Keratinocyte (primary cell): ENCODE measurements around the gene MEX3B. TPM values are rescaled to one million over a fixed set of nuclear protein-coding genes. Genes with fewer than 3 reads are reported as not detected.
"Not testable (repeated sequence)": the region's sequence is repeated elsewhere in the genome, so short reads cannot be mapped to it uniquely, and the experiment has no call there.

Experiments used
- DNase-seq: peaks from one replicate; pipeline ENCODE4 v3.0.0-alpha.2; 2011; ENCODE audit warnings: low read depth, missing footprints, low spot score
- FAIRE-seq: peaks from 2 replicates; lab custom pipeline; 2011; peaks lifted over from hg19 to GRCh38; lab: Jason Lieb, UNC
- H2AFZ ChIP-seq: 2 replicates; pipeline ENCODE4 v1.6.0; 2012; ENCODE audit warnings: low read length, control low read depth, inconsistent platforms; ENCODE audit not compliant: control insufficient read depth
- H3K27ac ChIP-seq: 2 replicates; pipeline ENCODE4 v1.5.1; 2011; ENCODE audit warnings: low read length; ENCODE audit not compliant: control insufficient read depth, insufficient read depth
- H3K27me3 ChIP-seq: 3 replicates; pipeline ENCODE4 v1.6.0; 2011; ENCODE audit warnings: low read length; ENCODE audit not compliant: control insufficient read depth, insufficient read depth; ENCODE audit errors: extremely low read depth
- H3K36me3 ChIP-seq, 2 experiments: 2 replicates in 1 of 2; 3 replicates in 1 of 2; pipeline ENCODE4 v1.5.1; 2011; ENCODE audit warnings: low read length in 2 of 2, mild to moderate bottlenecking in 1 of 2; ENCODE audit not compliant: control insufficient read depth in 2 of 2, insufficient read depth in 2 of 2; ENCODE audit errors: extremely low read depth in 1 of 2
- H3K4me1 ChIP-seq: 3 replicates; pipeline ENCODE4 v1.5.1; 2011; ENCODE audit warnings: low read length; ENCODE audit not compliant: control insufficient read depth, insufficient read depth; ENCODE audit errors: extremely low read depth
- H3K4me2 ChIP-seq: 3 replicates; pipeline ENCODE4 v1.6.0; 2011; ENCODE audit warnings: low read depth, low read length; ENCODE audit not compliant: control insufficient read depth, insufficient read depth; ENCODE audit errors: extremely low read depth
- H3K4me3 ChIP-seq, 3 experiments: fragments of 200-600 bp in 1 of 3; sonication (generic) in 1 of 3; 2 replicates in 2 of 3; 3 replicates in 1 of 3; pipeline ENCODE4 v1.5.1; 2011 to 2016; ENCODE audit warnings: low read length in 3 of 3, mild to moderate bottlenecking in 3 of 3, control low read depth in 2 of 3, inconsistent platforms in 1 of 3, low read depth in 1 of 3, mixed read lengths in 1 of 3, mixed run types in 1 of 3, moderate library complexity in 1 of 3; ENCODE audit not compliant: control insufficient read depth in 2 of 3, insufficient read depth in 2 of 3; ENCODE audit errors: extremely low read depth in 1 of 3
- H3K79me2 ChIP-seq: 2 replicates; pipeline ENCODE4 v1.6.0; 2012; ENCODE audit warnings: low read length; ENCODE audit not compliant: control insufficient read depth, insufficient read depth
- H3K9ac ChIP-seq: 3 replicates; pipeline ENCODE4 v1.6.0; 2011; ENCODE audit warnings: low read length; ENCODE audit not compliant: control insufficient read depth, insufficient read depth; ENCODE audit errors: extremely low read depth
- H3K9me1 ChIP-seq: 3 replicates; pipeline ENCODE4 v1.6.0; 2011; ENCODE audit warnings: low read length; ENCODE audit not compliant: control insufficient read depth, insufficient read depth; ENCODE audit errors: extremely low read depth
- H3K9me3 ChIP-seq: 2 replicates; pipeline ENCODE4 v1.5.1; 2012; ENCODE audit warnings: low read depth, low read length; ENCODE audit not compliant: control insufficient read depth
- H4K20me1 ChIP-seq: 3 replicates; pipeline ENCODE4 v1.6.0; 2011; ENCODE audit warnings: low read length; ENCODE audit not compliant: control insufficient read depth, insufficient read depth; ENCODE audit errors: extremely low read depth
- CTCF ChIP-seq, 3 experiments: IDR thresholded peaks in 1 of 3; conservative IDR thresholded peaks in 1 of 3; optimal IDR thresholded peaks in 1 of 3; 2 replicates in 2 of 3; 3 replicates in 1 of 3; pipeline versions ENCODE3 to v1.5.1; 2011; ENCODE audit warnings: low read length in 3 of 3, mild to moderate bottlenecking in 3 of 3, moderate library complexity in 2 of 3, control low read depth in 1 of 3, inconsistent platforms in 1 of 3; ENCODE audit not compliant: insufficient read depth in 2 of 3; ENCODE audit errors: extremely low read depth in 1 of 3
- EZH2 ChIP-seq: IDR thresholded peaks from one replicate; pipeline ENCODE4 v1.6.1; 2012; ENCODE audit warnings: inconsistent platforms, mild to moderate bottlenecking, low read length, moderate library complexity
- dilution Hi-C: fragments of 300-500 bp; cut with MboI; formaldehyde crosslinking; loops from one replicate; pipeline ENCODE4 v1.7.0; 2020; ENCODE audit warnings: low sequenced_read_pairs; ENCODE audit not compliant: extremely low pct_ligation_motif_present
- polyA plus RNA-seq, 5 experiments: library from polyadenylated mRNA; depleted of rRNA in 3 of 5; stranded (reverse) in 3 of 5; stranded (forward) in 1 of 5; unstranded in 1 of 5; fragments of >200 nt; gene quantifications; 1 replicate in 1 of 5; 2 replicates in 3 of 5; 3 replicates in 1 of 5; pipeline versions ENCODE4 v1.2.1 to v1.2.3, GENCODE V29; 2011 to 2012; ENCODE audit warnings: missing spikeins in 2 of 5, low read depth in 1 of 5, low replicate concordance in 1 of 5

The MEX3B gene
- polyA plus RNA-seq, 1 donor (not counting 4 experiments of a cell fraction or from before 2014, with no cell fraction given) = 0.16 TPM

DNA sequence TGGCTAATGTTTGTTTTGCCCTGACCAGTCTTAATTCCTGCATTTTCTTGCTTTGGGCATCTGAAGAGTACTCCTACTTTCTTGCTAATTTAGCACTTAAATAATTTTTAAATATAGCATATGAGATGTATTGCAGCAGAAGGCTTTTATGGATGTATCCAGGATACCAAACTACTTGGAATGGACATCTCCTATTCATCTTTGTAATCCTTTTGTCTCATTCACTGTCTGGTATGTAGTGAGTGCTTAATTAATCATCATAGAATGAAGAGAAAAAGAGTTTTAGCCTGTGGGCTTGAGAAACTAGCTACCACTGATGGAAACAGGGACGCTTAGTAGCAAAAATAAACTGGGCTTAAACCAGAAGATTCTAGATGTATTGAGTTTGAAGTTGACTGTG, 40.6 kb downstream of the MEX3B start:
- H3K9me1 ChIP-seq = no peaks in the 10 kb centered on the region
- H3K36me3 ChIP-seq = no peaks in the 10 kb centered on the region
- no peak overlapping the region for H2AFZ ChIP-seq
- no peak for TF ChIP-seq EZH2
- no peak for TF ChIP-seq CTCF (optimal IDR thresholded peaks at IDR 0.05 in 1 of 3, IDR thresholded peaks at IDR 0.05 in 1 of 3, conservative IDR thresholded peaks at IDR 0.05 in 1 of 3; ENCODE audit: extremely low read depth in 1 of 3, insufficient read depth in 2 of 3, low read length in 3 of 3)
- H3K79me2 ChIP-seq = no peaks in the 10 kb centered on the region
- no peak overlapping the region for H3K27ac ChIP-seq
- dilution Hi-C loops = no loop called here
- no peaks in the 10 kb centered on the region for H3K27me3 ChIP-seq
- no peak overlapping the region for H3K4me2 ChIP-seq
- H3K4me1 ChIP-seq = no peaks in the 10 kb centered on the region
- no peak overlapping the region for H3K4me3 ChIP-seq
- H3K9ac ChIP-seq = no peak overlapping the region
- no peaks in the 10 kb centered on the region for H3K9me3 ChIP-seq
- H4K20me1 ChIP-seq = no peaks in the 10 kb centered on the region
- no peak for DNase-seq
- FAIRE-seq = no peak

DNA sequence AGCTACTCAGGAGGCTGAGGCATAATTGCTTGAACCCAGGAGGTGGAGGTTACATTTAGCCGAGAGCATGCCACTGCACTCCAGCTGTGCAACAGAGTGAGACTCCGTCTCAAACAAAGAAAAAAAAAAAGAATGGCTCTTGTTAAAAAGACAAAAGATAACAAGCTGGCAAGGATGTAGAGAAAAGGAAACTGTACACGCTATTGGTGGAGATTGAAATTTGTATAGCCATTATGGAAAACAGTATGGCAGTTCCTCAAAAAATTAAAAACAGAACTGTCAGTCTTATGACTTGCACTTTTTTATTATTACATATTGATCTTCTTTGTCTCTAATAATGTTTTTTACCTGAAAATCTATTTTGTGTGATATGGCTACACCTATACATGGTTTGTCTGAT, 41.9 kb downstream of the MEX3B start:
- DNase-seq = no peak
- Histone ChIP-seq H3K9ac (no peak overlapping the region), H3K79me2 (no peaks in the 10 kb centered on the region), H2AFZ (no peak overlapping the region), H3K27me3 (no peaks in the 10 kb centered on the region), H3K4me2 (no peak overlapping the region), H3K36me3 (no peaks in the 10 kb centered on the region), H3K9me1 (no peaks in the 10 kb centered on the region), H3K9me3 (no peaks in the 10 kb centered on the region), H4K20me1 (no peaks in the 10 kb centered on the region), H3K27ac (no peak overlapping the region), H3K4me3 (no peak overlapping the region), H3K4me1 (no peaks in the 10 kb centered on the region)
- dilution Hi-C loops = no loop called here
- FAIRE-seq = no peak
- TF ChIP-seq CTCF (optimal IDR thresholded peaks at IDR 0.05 in 1 of 3, IDR thresholded peaks at IDR 0.05 in 1 of 3, conservative IDR thresholded peaks at IDR 0.05 in 1 of 3; ENCODE audit: extremely low read depth in 1 of 3, insufficient read depth in 2 of 3, low read length in 3 of 3) (no peak), EZH2 (no peak)

GRCh38 chr15:81995081-81995480, 50.7 kb downstream of the MEX3B start:
- H3K27me3 ChIP-seq, H2AFZ ChIP-seq, H3K4me1 ChIP-seq, H3K4me3 ChIP-seq, H4K20me1 ChIP-seq, H3K79me2 ChIP-seq, H3K4me2 ChIP-seq, dilution Hi-C loops, H3K9me3 ChIP-seq, DNase-seq, H3K27ac ChIP-seq, H3K9me1 ChIP-seq, H3K36me3 ChIP-seq, H3K9ac ChIP-seq, FAIRE-seq: not testable (repeated sequence)
